GM23338 (cell line): ENCODE measurements around the gene TGFBR3.

ENCODE experiments used
- CREB1 ChIP-seq: fragments of 250-450 bp; sonication (Bioruptor Pico); IDR thresholded peaks from 2 replicates; pipeline ENCODE4 v1.5.0; 2020; ENCODE audit warnings: low read depth, mild to moderate bottlenecking, moderate library complexity
- EZH2 ChIP-seq: fragments of 200-600 bp; sonication (generic); IDR thresholded peaks from one replicate; pipeline ENCODE4 v1.8.0; 2017; ENCODE audit warnings: antibody characterized with exemption, mild to moderate bottlenecking, low read depth; ENCODE audit not compliant: unreplicated experiment
- EZH2phosphoT487 ChIP-seq: fragments of 200-600 bp; sonication (generic); IDR thresholded peaks from one replicate; pipeline ENCODE4 v1.8.1; 2018; ENCODE audit warnings: antibody characterized with exemption; ENCODE audit not compliant: unreplicated experiment
- JUNB ChIP-seq: IDR thresholded peaks from one replicate; pipeline ENCODE4 v1.6.1; 2016; ENCODE audit warnings: antibody characterized with exemption; ENCODE audit not compliant: unreplicated experiment
- NANOG ChIP-seq: IDR thresholded peaks from 2 replicates; pipeline ENCODE4 v1.6.1; 2016; ENCODE audit warnings: antibody characterized with exemption, borderline replicate concordance
- POLR2AphosphoS5 ChIP-seq: IDR thresholded peaks from 2 replicates; pipeline ENCODE4 v1.6.1; 2016; ENCODE audit warnings: antibody characterized with exemption, low read depth
- STAT1 ChIP-seq: IDR thresholded peaks from one replicate; pipeline ENCODE4 v1.6.1; 2016; ENCODE audit warnings: antibody characterized with exemption; ENCODE audit not compliant: unreplicated experiment
- ZNF114 ChIP-seq: fragments of 250-450 bp; sonication (Bioruptor Pico); IDR thresholded peaks from 2 replicates; pipeline ENCODE4 v1.5.0; 2020; ENCODE audit warnings: mild to moderate bottlenecking, moderate library complexity
- ZNF331 ChIP-seq: fragments of 250-450 bp; sonication (Bioruptor Pico); IDR thresholded peaks from 2 replicates; pipeline ENCODE4 v1.5.0; 2020; ENCODE audit warnings: low read depth, mild to moderate bottlenecking, moderate library complexity
- TF ChIP-seq, protein P1 (sequence below), 2 experiments: fragments of 200-600 bp in 1 of 2; sonication (generic) in 1 of 2; conservative IDR thresholded peaks; 2 replicates each; pipeline versions ENCODE4 v1.5.1 to v1.6.1; 2016 to 2017; ENCODE audit warnings: antibody characterized with exemption in 2 of 2, low read depth in 2 of 2, mild to moderate bottlenecking in 2 of 2, moderate library complexity in 1 of 2
- TF ChIP-seq, protein P2 (sequence below): IDR thresholded peaks from one replicate; pipeline ENCODE4 v1.6.1; 2018; ENCODE audit warnings: antibody characterized with exemption; ENCODE audit not compliant: unreplicated experiment
- TF ChIP-seq, protein P3 (sequence below): IDR thresholded peaks from 2 replicates; pipeline ENCODE4 v1.6.1; 2016; ENCODE audit warnings: antibody characterized with exemption

DNA sequence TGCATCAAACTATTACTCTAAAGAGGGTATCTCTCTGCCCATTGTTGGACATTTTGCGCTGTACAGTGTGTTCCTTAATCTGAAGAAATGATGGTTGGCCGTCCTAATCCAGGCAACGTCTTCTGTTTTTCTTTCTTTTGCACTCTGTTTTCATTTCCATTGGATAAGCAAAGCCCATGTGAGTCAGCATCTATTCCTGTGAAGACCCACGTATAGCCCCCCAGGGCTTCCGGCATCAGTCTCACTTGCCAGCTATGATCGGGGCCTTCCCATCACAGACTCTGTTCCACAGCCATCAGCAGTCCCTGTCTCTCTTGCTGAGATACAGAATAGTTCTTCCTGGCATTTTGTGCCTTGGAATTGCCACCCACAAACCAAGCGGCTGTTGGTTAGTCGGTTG is 34.0 kb upstream of the TGFBR3 start:
- TF ChIP-seq, protein P1, sequence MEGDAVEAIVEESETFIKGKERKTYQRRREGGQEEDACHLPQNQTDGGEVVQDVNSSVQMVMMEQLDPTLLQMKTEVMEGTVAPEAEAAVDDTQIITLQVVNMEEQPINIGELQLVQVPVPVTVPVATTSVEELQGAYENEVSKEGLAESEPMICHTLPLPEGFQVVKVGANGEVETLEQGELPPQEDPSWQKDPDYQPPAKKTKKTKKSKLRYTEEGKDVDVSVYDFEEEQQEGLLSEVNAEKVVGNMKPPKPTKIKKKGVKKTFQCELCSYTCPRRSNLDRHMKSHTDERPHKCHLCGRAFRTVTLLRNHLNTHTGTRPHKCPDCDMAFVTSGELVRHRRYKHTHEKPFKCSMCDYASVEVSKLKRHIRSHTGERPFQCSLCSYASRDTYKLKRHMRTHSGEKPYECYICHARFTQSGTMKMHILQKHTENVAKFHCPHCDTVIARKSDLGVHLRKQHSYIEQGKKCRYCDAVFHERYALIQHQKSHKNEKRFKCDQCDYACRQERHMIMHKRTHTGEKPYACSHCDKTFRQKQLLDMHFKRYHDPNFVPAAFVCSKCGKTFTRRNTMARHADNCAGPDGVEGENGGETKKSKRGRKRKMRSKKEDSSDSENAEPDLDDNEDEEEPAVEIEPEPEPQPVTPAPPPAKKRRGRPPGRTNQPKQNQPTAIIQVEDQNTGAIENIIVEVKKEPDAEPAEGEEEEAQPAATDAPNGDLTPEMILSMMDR (conservative IDR thresholded peaks at IDR 0.05; ENCODE audit: low read depth in 2 of 2) = no peak
- TF ChIP-seq, protein P2, sequence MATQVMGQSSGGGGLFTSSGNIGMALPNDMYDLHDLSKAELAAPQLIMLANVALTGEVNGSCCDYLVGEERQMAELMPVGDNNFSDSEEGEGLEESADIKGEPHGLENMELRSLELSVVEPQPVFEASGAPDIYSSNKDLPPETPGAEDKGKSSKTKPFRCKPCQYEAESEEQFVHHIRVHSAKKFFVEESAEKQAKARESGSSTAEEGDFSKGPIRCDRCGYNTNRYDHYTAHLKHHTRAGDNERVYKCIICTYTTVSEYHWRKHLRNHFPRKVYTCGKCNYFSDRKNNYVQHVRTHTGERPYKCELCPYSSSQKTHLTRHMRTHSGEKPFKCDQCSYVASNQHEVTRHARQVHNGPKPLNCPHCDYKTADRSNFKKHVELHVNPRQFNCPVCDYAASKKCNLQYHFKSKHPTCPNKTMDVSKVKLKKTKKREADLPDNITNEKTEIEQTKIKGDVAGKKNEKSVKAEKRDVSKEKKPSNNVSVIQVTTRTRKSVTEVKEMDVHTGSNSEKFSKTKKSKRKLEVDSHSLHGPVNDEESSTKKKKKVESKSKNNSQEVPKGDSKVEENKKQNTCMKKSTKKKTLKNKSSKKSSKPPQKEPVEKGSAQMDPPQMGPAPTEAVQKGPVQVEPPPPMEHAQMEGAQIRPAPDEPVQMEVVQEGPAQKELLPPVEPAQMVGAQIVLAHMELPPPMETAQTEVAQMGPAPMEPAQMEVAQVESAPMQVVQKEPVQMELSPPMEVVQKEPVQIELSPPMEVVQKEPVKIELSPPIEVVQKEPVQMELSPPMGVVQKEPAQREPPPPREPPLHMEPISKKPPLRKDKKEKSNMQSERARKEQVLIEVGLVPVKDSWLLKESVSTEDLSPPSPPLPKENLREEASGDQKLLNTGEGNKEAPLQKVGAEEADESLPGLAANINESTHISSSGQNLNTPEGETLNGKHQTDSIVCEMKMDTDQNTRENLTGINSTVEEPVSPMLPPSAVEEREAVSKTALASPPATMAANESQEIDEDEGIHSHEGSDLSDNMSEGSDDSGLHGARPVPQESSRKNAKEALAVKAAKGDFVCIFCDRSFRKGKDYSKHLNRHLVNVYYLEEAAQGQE = no peak
- TF ChIP-seq EZH2 = no peak
- TF ChIP-seq ZNF331 = no peak
- no peak for TF ChIP-seq CREB1
- TF ChIP-seq EZH2phosphoT487 = no peak
- no peak for TF ChIP-seq NANOG
- TF ChIP-seq ZNF114 (CRISPR knock-in tag) = no peak
- no peak for TF ChIP-seq POLR2AphosphoS5
- TF ChIP-seq, protein P3, sequence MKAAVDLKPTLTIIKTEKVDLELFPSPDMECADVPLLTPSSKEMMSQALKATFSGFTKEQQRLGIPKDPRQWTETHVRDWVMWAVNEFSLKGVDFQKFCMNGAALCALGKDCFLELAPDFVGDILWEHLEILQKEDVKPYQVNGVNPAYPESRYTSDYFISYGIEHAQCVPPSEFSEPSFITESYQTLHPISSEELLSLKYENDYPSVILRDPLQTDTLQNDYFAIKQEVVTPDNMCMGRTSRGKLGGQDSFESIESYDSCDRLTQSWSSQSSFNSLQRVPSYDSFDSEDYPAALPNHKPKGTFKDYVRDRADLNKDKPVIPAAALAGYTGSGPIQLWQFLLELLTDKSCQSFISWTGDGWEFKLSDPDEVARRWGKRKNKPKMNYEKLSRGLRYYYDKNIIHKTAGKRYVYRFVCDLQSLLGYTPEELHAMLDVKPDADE = no peak
- TF ChIP-seq STAT1 = no peak
- no peak for TF ChIP-seq JUNB
